Measurements from ENCODE around the gene LETM1. TPM values are rescaled to one million over a fixed set of nuclear protein-coding genes. Genes with fewer than 3 reads are reported as not detected.
"Not testable (repeated sequence)": the region's sequence is repeated elsewhere in the genome, so short reads cannot be mapped to it uniquely, and the experiment has no call there.

Gene LETM1
- total RNA-seq, 2 donors from 2014 or later = 32.1 to 34.5 TPM

DNA sequence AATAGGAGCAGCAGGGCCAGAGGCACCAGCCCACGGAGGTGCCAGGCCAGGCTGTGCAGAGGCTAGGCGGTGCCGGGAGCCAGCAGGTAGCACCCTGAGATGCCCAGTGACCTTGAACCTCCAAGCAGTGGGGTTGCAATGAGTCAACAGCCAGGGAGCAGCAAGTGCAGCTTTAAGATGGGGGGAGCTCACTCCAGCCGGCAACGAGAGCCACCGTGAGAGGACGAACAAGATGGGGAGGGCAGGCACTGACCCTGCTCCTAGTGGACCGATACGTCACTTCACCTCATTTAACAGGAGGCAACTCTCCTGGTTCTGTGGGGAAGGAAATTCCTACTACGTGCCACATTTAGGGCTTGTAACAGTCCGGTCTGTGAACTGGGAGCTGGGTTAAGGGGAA lies 4.8 kb downstream of the LETM1 start:
- no peaks in the 10 kb centered on the region for H3K27me3 ChIP-seq
- H3K4me3 ChIP-seq = no peak overlapping the region
- peak overlapping the region; percentile 40 to 44 for H3K27ac ChIP-seq
- peaks cover 0 to 38% of the 10 kb centered on the region in 2 donors for H3K4me1 ChIP-seq
- H3K9me3 ChIP-seq = no peaks in the 10 kb centered on the region
- TF ChIP-seq, protein P1, sequence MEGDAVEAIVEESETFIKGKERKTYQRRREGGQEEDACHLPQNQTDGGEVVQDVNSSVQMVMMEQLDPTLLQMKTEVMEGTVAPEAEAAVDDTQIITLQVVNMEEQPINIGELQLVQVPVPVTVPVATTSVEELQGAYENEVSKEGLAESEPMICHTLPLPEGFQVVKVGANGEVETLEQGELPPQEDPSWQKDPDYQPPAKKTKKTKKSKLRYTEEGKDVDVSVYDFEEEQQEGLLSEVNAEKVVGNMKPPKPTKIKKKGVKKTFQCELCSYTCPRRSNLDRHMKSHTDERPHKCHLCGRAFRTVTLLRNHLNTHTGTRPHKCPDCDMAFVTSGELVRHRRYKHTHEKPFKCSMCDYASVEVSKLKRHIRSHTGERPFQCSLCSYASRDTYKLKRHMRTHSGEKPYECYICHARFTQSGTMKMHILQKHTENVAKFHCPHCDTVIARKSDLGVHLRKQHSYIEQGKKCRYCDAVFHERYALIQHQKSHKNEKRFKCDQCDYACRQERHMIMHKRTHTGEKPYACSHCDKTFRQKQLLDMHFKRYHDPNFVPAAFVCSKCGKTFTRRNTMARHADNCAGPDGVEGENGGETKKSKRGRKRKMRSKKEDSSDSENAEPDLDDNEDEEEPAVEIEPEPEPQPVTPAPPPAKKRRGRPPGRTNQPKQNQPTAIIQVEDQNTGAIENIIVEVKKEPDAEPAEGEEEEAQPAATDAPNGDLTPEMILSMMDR (IDR thresholded peaks at IDR 0.05) = no peak
- peaks cover 3% of the 10 kb centered on the region for H3K36me3 ChIP-seq
- DNase-seq (ENCODE audit: low spot score) = no peak

DNA sequence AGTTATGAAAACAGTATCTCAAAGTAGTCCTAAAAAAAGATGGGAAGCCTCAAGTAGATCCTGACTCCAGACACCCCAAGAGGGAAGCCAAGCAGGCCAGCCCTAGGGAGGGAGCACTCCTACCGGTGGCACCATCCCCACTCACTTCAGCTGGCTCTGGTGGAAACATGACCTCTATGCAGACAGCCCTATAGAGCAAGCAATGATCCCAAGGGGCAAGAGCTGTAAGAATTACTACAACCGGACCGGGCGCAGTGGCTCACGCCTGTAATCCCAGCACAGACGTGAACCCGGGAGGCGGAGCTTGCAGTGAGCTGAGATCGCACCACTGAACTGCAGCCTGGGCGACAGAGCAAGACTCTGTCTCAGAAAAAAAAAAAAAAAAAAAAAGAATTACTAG lies 5.7 kb downstream of the LETM1 start:
- TF ChIP-seq, protein P1 (IDR thresholded peaks at IDR 0.05) = no peak
- no peaks in the 10 kb centered on the region for H3K9me3 ChIP-seq
- H3K36me3 ChIP-seq = peaks cover 11% of the 10 kb centered on the region
- no peak overlapping the region for H3K27ac ChIP-seq
- no peak overlapping the region for H3K4me3 ChIP-seq
- DNase-seq (ENCODE audit: low spot score) = no peak
- peaks cover 0 to 36% of the 10 kb centered on the region in 2 donors for H3K4me1 ChIP-seq
- H3K27me3 ChIP-seq = no peaks in the 10 kb centered on the region

DNA sequence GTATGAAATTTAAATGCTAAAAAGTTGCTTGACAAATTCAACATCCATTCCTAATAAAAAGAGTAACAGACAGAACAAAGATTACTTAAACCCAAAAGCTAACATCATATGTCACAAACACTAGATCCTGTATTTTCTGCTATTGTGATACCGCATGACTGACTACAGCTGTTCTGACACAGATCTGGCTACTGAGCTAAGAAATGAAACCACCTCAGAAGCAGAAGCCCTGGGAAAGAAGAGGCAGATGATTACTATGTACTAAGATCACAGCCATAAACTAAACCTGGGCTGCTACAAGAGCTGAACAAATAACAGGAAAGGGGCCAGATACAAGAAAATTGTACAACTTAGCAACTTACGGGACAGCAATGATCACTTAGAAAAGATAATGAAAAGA lies 9.4 kb downstream of the LETM1 start:
- H3K27ac ChIP-seq = no peak overlapping the region
- peaks cover 0 to 37% of the 10 kb centered on the region in 2 donors for H3K4me1 ChIP-seq
- no peaks in the 10 kb centered on the region for H3K9me3 ChIP-seq
- TF ChIP-seq, protein P1 (IDR thresholded peaks at IDR 0.05) = no peak
- H3K4me3 ChIP-seq = no peak overlapping the region
- DNase-seq (ENCODE audit: low spot score) = no peak
- H3K27me3 ChIP-seq = no peaks in the 10 kb centered on the region
- peaks cover 14% of the 10 kb centered on the region for H3K36me3 ChIP-seq

DNA sequence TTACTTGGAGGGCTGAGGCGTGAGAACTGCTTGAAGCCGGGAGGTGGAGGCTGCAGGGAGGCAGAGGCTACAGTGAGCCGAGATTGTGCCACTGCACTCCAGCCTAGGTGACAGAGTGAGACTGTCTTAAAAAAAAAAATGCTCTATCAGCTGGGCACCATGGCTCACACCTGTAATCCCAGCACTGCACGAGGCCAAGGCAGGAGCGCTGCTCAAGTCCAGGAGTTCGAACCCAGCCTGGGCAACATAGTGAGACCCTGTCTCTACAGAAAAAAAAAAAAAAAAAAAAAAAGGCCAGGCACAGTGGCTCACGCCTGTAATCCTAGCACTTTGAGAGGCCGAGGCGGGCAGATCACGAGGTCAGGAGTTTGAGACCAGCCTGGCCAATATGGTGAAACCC lies 11.3 kb downstream of the LETM1 start:
- Histone ChIP-seq H3K27ac (peak overlapping the region in 1 of 2 donors; percentile 32), H3K36me3 (peaks cover 32% of the 10 kb centered on the region)
- DNase-seq (ENCODE audit: low spot score) = not testable (repeated sequence)

DNA sequence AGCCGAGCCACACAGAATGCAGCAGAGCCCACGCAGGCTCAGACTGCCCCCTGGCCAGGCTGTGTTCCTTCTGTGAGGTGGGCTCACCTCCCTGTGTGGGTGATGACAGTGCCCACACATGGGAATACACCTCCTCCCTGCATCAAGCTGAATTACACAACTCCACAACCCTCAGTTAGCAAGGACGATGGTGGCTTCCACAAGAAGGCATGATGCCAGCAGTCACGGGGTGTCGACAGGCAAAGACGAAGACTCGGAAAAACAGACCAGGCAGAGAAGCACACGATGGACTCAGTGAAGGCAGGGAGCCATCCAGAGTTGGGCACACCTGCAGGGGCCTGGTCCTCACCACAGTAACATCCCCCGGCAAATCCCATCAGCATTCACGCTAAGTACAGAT lies 12.1 kb downstream of the LETM1 start:
- Histone ChIP-seq H3K4me1 (peaks cover 0 to 28% of the 10 kb centered on the region in 2 donors), H3K27me3 (no peaks in the 10 kb centered on the region), H3K36me3 (peaks cover 39% of the 10 kb centered on the region), H3K27ac (peak overlapping the region; percentile 36 to 64), H3K9me3 (no peaks in the 10 kb centered on the region), H3K4me3 (no peak overlapping the region)
- TF ChIP-seq, protein P1 (IDR thresholded peaks at IDR 0.05) = peak in 1 of 2 donors; percentile 7
- DNase-seq (ENCODE audit: low spot score) = peak; percentile 79

More for the DNA sequence above, 11.3 kb downstream of the LETM1 start:
- peaks cover 0 to 28% of the 10 kb centered on the region in 2 donors for H3K4me1 ChIP-seq
- H3K27me3 ChIP-seq, H3K4me3 ChIP-seq, H3K9me3 ChIP-seq: not testable (repeated sequence)

DNA sequence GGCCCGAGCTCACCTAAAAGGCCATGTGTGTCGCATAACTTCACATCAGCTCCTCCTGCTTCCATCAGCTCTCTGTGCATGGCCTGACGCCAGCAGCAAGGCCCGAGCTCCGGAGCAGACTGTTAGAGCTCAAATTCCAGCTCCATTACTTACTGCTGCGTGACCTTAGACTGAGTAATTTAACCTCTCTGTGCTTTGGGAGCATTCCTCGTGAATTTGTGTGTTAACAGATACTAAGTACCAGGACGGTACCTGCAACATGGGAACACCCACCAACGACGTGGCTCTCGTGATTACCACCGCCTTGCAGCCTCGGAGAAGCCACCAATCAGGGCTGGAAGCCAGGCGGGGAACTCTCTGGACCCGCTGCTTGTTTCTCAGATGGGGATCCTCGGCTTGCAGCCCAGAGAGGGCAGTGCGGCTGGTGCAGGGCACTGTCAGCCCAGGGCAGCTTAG lies 12.9 kb downstream of the LETM1 start:
- Histone ChIP-seq H3K4me3 (no peak overlapping the region), H3K4me1 (peaks cover 0 to 28% of the 10 kb centered on the region in 2 donors), H3K36me3 (peaks cover 48% of the 10 kb centered on the region), H3K9me3 (no peaks in the 10 kb centered on the region), H3K27me3 (no peaks in the 10 kb centered on the region), H3K27ac (peak overlapping the region; percentile 36 to 64)
- TF ChIP-seq, protein P1 (IDR thresholded peaks at IDR 0.05) = no peak
- no peak for DNase-seq (ENCODE audit: low spot score)

Data from right atrium auricular region (tissue), 2 donors.